Activated CD4-positive, alpha-beta T cell treated with anti-CD3 and anti-CD28 coated beads, Interleukin-2, amount 50 U/mL, for 24 hours (primary cell): ENCODE measurements around the gene SPATA20.

Experiments used
- DNase-seq, 2 donors: peaks; one replicate each; pipeline ENCODE4 v3.0.0-alpha.2; 2020; ENCODE audit warnings: low read depth in 1 of 2, low spot score in 1 of 2

Gene SPATA20

GRCh38 chr17:50594128-50594823 lies 47.3 kb downstream of the SPATA20 start:
- DNase-seq = no peak

GRCh38 chr17:50594892-50595291 lies 47.9 kb downstream of the SPATA20 start:
- no peak for DNase-seq

GRCh38 chr17:50596191-50597037 lies 49.4 kb downstream of the SPATA20 start:
- DNase-seq = no peak

GRCh38 chr17:50598487-50598886 lies 51.5 kb downstream of the SPATA20 start:
- DNase-seq = no peak

GRCh38 chr17:50599606-50600005 lies 52.6 kb downstream of the SPATA20 start:
- no peak for DNase-seq

GRCh38 chr17:50601823-50602375 lies 54.9 kb downstream of the SPATA20 start:
- DNase-seq = no peak

- no peak for DNase-seq
Measured at GRCh38 chr17:50602836-50603235, 55.9 kb downstream of the SPATA20 start.

GRCh38 chr17:50603340-50603739 lies 56.4 kb downstream of the SPATA20 start:
- DNase-seq = no peak

- no peak for DNase-seq
Measured at GRCh38 chr17:50604513-50604912, 57.5 kb downstream of the SPATA20 start.

- no peak for DNase-seq
Measured at GRCh38 chr17:50605429-50605828, 58.5 kb downstream of the SPATA20 start.
